HG03575 (cell line): ENCODE data around the gene MED12L.

ENCODE experiments used
- ATAC-seq: cut with Tn5 transposase; IDR thresholded peaks from one replicate; pipeline ENCODE4 v1.9.1; 2021; ENCODE audit not compliant: unreplicated experiment, insufficient number of reproducible peaks, low FRiP score; ENCODE audit errors: extremely low read depth

Gene MED12L

GRCh38 chr3:151130428-151130827 lies 45.0 kb downstream of the MED12L start:
- no peak for ATAC-seq

- no peak for ATAC-seq
Measured at GRCh38 chr3:151133175-151133574, 47.7 kb downstream of the MED12L start.

GRCh38 chr3:151133917-151134450 lies 48.5 kb downstream of the MED12L start:
- no peak for ATAC-seq

GRCh38 chr3:151135541-151136337 lies 50.3 kb downstream of the MED12L start:
- no peak for ATAC-seq

GRCh38 chr3:151142929-151143328 lies 57.5 kb downstream of the MED12L start:
- no peak for ATAC-seq

GRCh38 chr3:151144016-151144415 lies 58.6 kb downstream of the MED12L start:
- no peak for ATAC-seq

- no peak for ATAC-seq
Measured at GRCh38 chr3:151144760-151145159, 59.3 kb downstream of the MED12L start.

- no peak for ATAC-seq
Measured at GRCh38 chr3:151145713-151146070, 60.2 kb downstream of the MED12L start.

GRCh38 chr3:151146071-151146730 lies 60.7 kb downstream of the MED12L start:
- ATAC-seq, result no peak

- ATAC-seq, result no peak
Measured at GRCh38 chr3:151146731-151147091, 61.2 kb downstream of the MED12L start.

- no peak for ATAC-seq
Measured at GRCh38 chr3:151147299-151147698, 61.8 kb downstream of the MED12L start.

- no peak for ATAC-seq
Measured at GRCh38 chr3:151152455-151153079, 67.1 kb downstream of the MED12L start.

- ATAC-seq, result no peak
Measured at GRCh38 chr3:151154566-151154965, 69.1 kb downstream of the MED12L start.

GRCh38 chr3:151155409-151156128 lies 70.1 kb downstream of the MED12L start:
- ATAC-seq, result no peak

- ATAC-seq, result no peak
Measured at GRCh38 chr3:151156618-151157216, 71.3 kb downstream of the MED12L start.

GRCh38 chr3:151159806-151160205 lies 74.3 kb downstream of the MED12L start:
- no peak for ATAC-seq

- no peak for ATAC-seq
Measured at GRCh38 chr3:151165226-151165625, 79.8 kb downstream of the MED12L start.

GRCh38 chr3:151166161-151166560 lies 80.7 kb downstream of the MED12L start:
- no peak for ATAC-seq
